ENCODE data around the gene NAGLU.

DNA sequence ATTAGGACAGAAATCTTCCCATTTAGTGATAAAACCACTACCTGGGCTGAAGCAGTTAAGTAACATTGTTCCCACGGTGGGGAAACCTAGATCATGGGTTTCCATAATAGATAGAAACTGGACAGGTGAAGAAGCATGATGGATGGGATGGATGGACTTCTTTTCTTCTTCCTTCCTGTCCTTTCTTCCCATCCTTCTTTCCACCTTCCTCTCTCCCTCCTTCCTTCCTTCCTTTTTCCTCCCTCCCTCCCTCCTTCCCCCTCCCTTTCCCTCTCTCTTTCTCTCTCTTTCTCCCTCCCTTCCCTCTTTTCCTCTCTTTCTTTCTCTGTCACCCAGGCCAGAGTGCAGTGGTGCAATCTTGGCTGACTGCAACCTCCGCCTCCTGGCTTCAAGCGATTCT is 38.4 kb downstream of the NAGLU start:
- TF ChIP-seq, protein P1, sequence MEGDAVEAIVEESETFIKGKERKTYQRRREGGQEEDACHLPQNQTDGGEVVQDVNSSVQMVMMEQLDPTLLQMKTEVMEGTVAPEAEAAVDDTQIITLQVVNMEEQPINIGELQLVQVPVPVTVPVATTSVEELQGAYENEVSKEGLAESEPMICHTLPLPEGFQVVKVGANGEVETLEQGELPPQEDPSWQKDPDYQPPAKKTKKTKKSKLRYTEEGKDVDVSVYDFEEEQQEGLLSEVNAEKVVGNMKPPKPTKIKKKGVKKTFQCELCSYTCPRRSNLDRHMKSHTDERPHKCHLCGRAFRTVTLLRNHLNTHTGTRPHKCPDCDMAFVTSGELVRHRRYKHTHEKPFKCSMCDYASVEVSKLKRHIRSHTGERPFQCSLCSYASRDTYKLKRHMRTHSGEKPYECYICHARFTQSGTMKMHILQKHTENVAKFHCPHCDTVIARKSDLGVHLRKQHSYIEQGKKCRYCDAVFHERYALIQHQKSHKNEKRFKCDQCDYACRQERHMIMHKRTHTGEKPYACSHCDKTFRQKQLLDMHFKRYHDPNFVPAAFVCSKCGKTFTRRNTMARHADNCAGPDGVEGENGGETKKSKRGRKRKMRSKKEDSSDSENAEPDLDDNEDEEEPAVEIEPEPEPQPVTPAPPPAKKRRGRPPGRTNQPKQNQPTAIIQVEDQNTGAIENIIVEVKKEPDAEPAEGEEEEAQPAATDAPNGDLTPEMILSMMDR (IDR thresholded peaks at IDR 0.05), result no peak
- no peak for TF ChIP-seq EP300 (IDR thresholded peaks at IDR 0.05; ENCODE audit: borderline replicate concordance in 1 of 2, low read depth in 1 of 2, low read length in 1 of 2)
- TF ChIP-seq EZH2phosphoT487 (IDR thresholded peaks at IDR 0.05; ENCODE audit: borderline replicate concordance, low read depth), result no peak
- TF ChIP-seq RCOR1 (IDR thresholded peaks at IDR 0.05; ENCODE audit: low read length), result no peak
- no peak for TF ChIP-seq FOXJ3 (CRISPR knock-in tag; IDR thresholded peaks at IDR 0.05)
- TF ChIP-seq RAD21 (IDR thresholded peaks at IDR 0.05; ENCODE audit: low read length), result no peak
